Mesendoderm (in vitro differentiated cells): ENCODE results near the gene YPEL1.

Source experiments
- DNase-seq: peaks from one replicate; pipeline ENCODE4 v3.0.0; 2013
- H2AK5ac ChIP-seq: 2 replicates; pipeline ENCODE4 v1.6.1; 2013; ENCODE audit warnings: low read length, inconsistent platforms
- H2BK120ac ChIP-seq: 2 replicates; pipeline ENCODE4 v1.6.1; 2013; ENCODE audit warnings: low read depth, mild to moderate bottlenecking, low read length, moderate library complexity, mixed read lengths
- H2BK15ac ChIP-seq: replicated peaks from 2 replicates; pipeline ENCODE4 v1.6.1; 2013; ENCODE audit warnings: low read depth, mild to moderate bottlenecking, moderate library complexity
- H2BK5ac ChIP-seq: 2 replicates; pipeline ENCODE4 v1.6.1; 2013; ENCODE audit warnings: low read length, inconsistent platforms
- H3K18ac ChIP-seq: 2 replicates; pipeline ENCODE4 v1.6.1; 2013; ENCODE audit warnings: mild to moderate bottlenecking, low read length, mixed read lengths
- H3K23ac ChIP-seq: one replicate; pipeline ENCODE4 v1.6.1; 2013; ENCODE audit warnings: low read length
- H3K27ac ChIP-seq: 2 replicates; pipeline ENCODE4 v1.5.1; 2013; ENCODE audit warnings: low read depth, mild to moderate bottlenecking, inconsistent platforms, low read length, moderate library complexity
- H3K27me3 ChIP-seq: 2 replicates; pipeline ENCODE4 v1.6.1; 2013; ENCODE audit warnings: low read length, control low read depth, mild to moderate bottlenecking, inconsistent platforms; ENCODE audit not compliant: insufficient read depth, poor library complexity
- H3K36me3 ChIP-seq: 2 replicates; pipeline ENCODE4 v1.6.1; 2013; ENCODE audit warnings: low read length, inconsistent platforms; ENCODE audit not compliant: control insufficient read depth, insufficient read depth
- H3K4ac ChIP-seq: one replicate; pipeline ENCODE4 v1.6.1; 2013; ENCODE audit warnings: low read depth, mild to moderate bottlenecking, low read length, moderate library complexity
- H3K4me1 ChIP-seq: 2 replicates; pipeline ENCODE4 v1.6.1; 2013; ENCODE audit warnings: low read depth, low read length, inconsistent platforms; ENCODE audit not compliant: control insufficient read depth
- H3K4me2 ChIP-seq: 2 replicates; pipeline ENCODE4 v1.6.1; 2013; ENCODE audit warnings: low read length
- H3K4me3 ChIP-seq: 2 replicates; pipeline ENCODE4 v1.5.1; 2013; ENCODE audit warnings: mild to moderate bottlenecking, low read length
- H3K56ac ChIP-seq: one replicate; pipeline ENCODE4 v1.6.1; 2013; ENCODE audit warnings: low read length
- H3K79me1 ChIP-seq: 2 replicates; pipeline ENCODE4 v1.6.1; 2013; ENCODE audit warnings: low read length, inconsistent platforms
- H3K79me2 ChIP-seq: 2 replicates; pipeline ENCODE4 v1.6.1; 2013; ENCODE audit warnings: mild to moderate bottlenecking, low read length; ENCODE audit not compliant: control insufficient read depth, insufficient read depth
- H3K9ac ChIP-seq: 2 replicates; pipeline ENCODE4 v1.6.1; 2013; ENCODE audit warnings: low read length, inconsistent platforms
- H4K5ac ChIP-seq: one replicate; pipeline ENCODE4 v1.6.1; 2013; ENCODE audit warnings: low read length
- H4K8ac ChIP-seq: one replicate; pipeline ENCODE4 v1.6.1; 2013; ENCODE audit warnings: low read depth, mild to moderate bottlenecking, control low read depth, low read length, moderate library complexity
- WGBS: extraction: QIAGEN DNeasy Blood & Tissue Kit; methylation state at CpG from one replicate; pipeline ENCODE4 v1.1.7; 2013; ENCODE audit warnings: low lambda C conversion rate, missing lambda C conversion rate; ENCODE audit not compliant: insufficient coverage; ENCODE audit errors: extremely low coverage; 5-methylcytosine and 5-hydroxymethylcytosine counted together

The YPEL1 gene

DNA sequence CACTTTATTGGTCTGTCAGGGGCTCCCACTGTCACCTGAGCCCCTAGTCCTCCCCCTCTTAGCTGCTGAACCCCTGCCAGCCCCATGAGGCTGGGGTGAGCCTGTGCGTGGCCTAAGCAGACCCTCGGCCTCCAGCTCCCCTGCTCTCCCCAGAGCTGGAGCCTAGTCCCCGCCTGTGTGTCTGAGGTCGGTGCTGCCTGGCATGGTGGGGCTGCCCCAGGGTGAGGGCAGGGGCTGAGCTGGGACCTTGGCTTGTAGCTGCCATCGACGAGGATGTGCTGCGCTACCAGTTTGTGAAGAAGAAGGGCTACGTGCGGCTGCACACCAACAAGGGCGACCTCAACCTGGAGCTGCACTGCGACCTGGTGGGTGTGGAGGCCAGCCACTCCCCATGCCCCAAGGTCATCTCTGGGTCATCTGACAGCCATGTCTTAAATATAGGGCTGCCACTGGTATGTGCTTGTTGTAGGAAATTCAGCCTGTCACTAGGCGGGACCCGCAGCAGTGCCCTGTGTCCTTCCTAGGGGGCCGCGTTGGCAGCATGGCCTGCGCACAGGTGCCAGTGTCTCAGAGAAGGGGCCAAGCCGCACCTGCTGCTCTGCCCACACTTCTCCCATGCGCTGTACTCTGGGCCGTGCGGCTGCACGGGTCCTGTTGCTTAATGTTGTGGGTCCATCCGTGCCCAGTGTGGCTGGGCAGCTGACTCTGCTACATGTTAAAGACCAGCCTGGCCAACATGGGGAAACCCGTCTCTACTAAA lies 48.8 kb downstream of the YPEL1 start:
- Histone ChIP-seq H3K36me3 (no peaks in the 10 kb centered on the region), H3K9ac (no peak overlapping the region), H3K27ac (no peak overlapping the region), H2BK15ac (no peak overlapping the region), H3K4ac (no peak overlapping the region), H3K4me1 (no peaks in the 10 kb centered on the region), H3K79me2 (no peaks in the 10 kb centered on the region), H3K18ac (no peak overlapping the region), H4K8ac (no peak overlapping the region), H2BK120ac (no peak overlapping the region), H3K4me2 (no peak overlapping the region), H3K56ac (no peak overlapping the region), H3K4me3 (no peak overlapping the region), H3K23ac (no peak overlapping the region), H4K5ac (no peak overlapping the region), H3K79me1 (no peaks in the 10 kb centered on the region), H3K27me3 (no peaks in the 10 kb centered on the region), H2AK5ac (no peak overlapping the region), H2BK5ac (no peak overlapping the region)
- no CpG with 5 or more reads among the region's 23 CpGs for WGBS
- DNase-seq = no peak

DNA sequence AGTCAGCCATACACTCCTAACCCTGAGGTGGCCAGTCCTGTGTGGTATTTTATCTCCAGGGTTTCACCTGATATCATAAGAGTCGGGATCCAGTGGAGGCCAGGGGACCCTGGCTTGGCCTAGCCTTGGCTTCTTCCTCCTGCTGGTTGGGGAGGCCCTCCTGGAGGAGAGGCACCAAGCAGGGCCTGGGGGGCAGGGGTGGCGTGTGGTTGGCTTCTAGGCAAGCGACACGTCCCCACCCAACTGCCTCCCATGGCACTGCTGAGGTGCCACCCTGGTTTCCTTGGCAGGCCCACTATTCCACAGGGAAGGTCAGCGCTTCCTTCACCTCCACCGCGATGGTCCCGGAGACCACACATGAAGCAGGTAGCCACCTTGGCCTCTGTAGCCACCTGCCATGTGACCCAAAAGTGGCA lies 49.4 kb downstream of the YPEL1 start:
- no peak overlapping the region for H2BK120ac ChIP-seq
- DNase-seq = no peak
- no peak overlapping the region for H4K8ac ChIP-seq
- no peak overlapping the region for H3K18ac ChIP-seq
- H4K5ac ChIP-seq = no peak overlapping the region
- no peak overlapping the region for H3K4me3 ChIP-seq
- no peaks in the 10 kb centered on the region for H3K36me3 ChIP-seq
- no peak overlapping the region for H2BK5ac ChIP-seq
- no peak overlapping the region for H3K27ac ChIP-seq
- no peaks in the 10 kb centered on the region for H3K79me2 ChIP-seq
- no peak overlapping the region for H3K9ac ChIP-seq
- no peak overlapping the region for H3K4ac ChIP-seq
- no CpG with 5 or more reads among the region's 8 CpGs for whole genome bisulfite sequencing
- H3K23ac ChIP-seq = no peak overlapping the region
- H3K4me1 ChIP-seq = no peaks in the 10 kb centered on the region
- H2AK5ac ChIP-seq = no peak overlapping the region
- no peak overlapping the region for H2BK15ac ChIP-seq
- no peaks in the 10 kb centered on the region for H3K79me1 ChIP-seq
- no peak overlapping the region for H3K56ac ChIP-seq
- H3K27me3 ChIP-seq = no peaks in the 10 kb centered on the region
- no peak overlapping the region for H3K4me2 ChIP-seq

DNA sequence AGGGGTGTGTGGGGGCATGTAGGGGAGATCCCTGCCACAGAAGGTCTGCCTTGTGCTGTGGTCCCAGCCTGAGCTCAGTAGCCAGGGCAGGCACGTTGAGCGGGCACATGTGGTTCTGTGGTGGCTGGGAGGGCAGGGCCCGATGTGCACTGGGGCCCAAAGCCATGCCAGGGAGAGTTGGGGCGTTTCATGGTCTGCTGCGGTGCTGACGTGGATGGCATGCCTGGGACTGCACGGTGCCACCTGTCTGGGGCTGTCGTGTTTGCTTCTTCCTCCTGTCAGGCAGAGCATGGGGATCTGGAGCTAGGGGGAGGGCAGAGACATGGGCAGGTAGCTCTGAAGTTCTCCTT lies 50.5 kb downstream of the YPEL1 start:
- Histone ChIP-seq H4K5ac (no peak overlapping the region), H3K9ac (no peak overlapping the region), H3K18ac (no peak overlapping the region), H3K4ac (no peak overlapping the region), H3K4me3 (no peak overlapping the region), H3K36me3 (peaks cover 1% of the 10 kb centered on the region), H3K56ac (no peak overlapping the region), H3K27ac (no peak overlapping the region), H2AK5ac (no peak overlapping the region), H3K79me2 (no peaks in the 10 kb centered on the region), H3K4me2 (no peak overlapping the region), H2BK5ac (no peak overlapping the region), H2BK15ac (no peak overlapping the region), H4K8ac (no peak overlapping the region), H3K79me1 (no peaks in the 10 kb centered on the region), H2BK120ac (no peak overlapping the region), H3K27me3 (no peaks in the 10 kb centered on the region), H3K4me1 (no peaks in the 10 kb centered on the region), H3K23ac (no peak overlapping the region)
- no CpG with 5 or more reads among the region's 8 CpGs for WGBS
- DNase-seq = no peak

DNA sequence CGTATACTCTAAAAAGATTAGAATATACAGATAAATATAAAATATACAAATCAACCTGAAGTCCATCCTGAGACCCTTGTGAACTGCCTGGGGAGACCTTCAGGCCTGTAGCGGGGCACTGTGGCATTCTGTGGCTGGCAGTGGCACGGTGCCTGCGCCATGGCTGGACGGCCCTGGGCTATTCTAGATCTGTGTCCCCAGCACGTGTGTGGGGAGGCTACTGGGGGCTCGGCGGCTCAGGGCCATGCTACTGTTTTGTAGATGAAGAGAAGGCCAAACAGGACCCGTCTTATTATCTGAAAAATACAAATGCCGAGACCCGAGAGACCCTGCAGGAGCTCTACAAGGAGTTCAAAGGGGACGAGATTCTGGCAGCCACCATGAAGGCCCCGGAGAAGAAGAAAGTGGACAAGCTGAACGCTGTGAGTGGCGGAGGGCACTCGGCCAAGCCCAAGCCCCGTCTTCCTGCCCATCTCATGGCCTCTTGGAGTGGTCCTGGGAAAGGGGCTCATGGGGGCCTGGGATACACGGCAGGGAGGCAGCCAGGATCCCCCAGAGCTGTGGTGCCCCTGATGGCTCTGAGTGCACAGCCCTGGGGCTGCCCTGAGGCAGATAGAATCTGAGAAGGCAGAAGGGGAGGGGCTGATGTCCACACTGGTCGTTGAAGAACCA lies 51.0 kb downstream of the YPEL1 start:
- H2BK15ac ChIP-seq = no peak overlapping the region
- H3K79me2 ChIP-seq = no peaks in the 10 kb centered on the region
- H3K4me1 ChIP-seq = no peaks in the 10 kb centered on the region
- peaks cover 1% of the 10 kb centered on the region for H3K36me3 ChIP-seq
- H3K4ac ChIP-seq = no peak overlapping the region
- H3K56ac ChIP-seq = no peak overlapping the region
- no peaks in the 10 kb centered on the region for H3K79me1 ChIP-seq
- no peak overlapping the region for H2BK120ac ChIP-seq
- H3K9ac ChIP-seq = no peak overlapping the region
- H3K27ac ChIP-seq = no peak overlapping the region
- H3K27me3 ChIP-seq = no peaks in the 10 kb centered on the region
- no peak overlapping the region for H2AK5ac ChIP-seq
- no CpG with 5 or more reads among the region's 19 CpGs for WGBS
- H3K23ac ChIP-seq = no peak overlapping the region
- no peak overlapping the region for H2BK5ac ChIP-seq
- no peak overlapping the region for H3K4me2 ChIP-seq
- H3K18ac ChIP-seq = no peak overlapping the region
- no peak overlapping the region for H4K5ac ChIP-seq
- no peak for DNase-seq
- no peak overlapping the region for H3K4me3 ChIP-seq
- no peak overlapping the region for H4K8ac ChIP-seq

DNA sequence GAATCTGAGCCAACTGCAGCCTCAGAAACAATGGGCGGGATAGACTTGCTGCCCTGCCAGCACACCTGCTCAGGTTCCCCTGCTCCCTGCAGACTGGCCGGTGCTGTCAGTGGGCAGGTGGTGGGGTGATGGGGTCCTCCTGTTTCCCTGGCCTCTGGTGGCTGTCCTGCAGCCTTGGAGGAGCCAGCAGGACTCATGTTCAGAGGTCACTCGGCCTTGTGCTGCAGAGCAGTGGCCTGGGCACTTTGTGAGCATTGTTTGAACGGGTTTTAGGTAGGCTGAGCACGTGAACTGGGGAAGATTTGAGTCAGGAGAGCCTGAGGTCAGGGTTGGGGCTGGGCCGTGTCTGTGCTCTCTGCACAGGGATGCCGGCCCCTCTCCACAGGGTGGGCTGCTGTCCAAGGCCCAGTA lies 52.2 kb downstream of the YPEL1 start:
- WGBS = no CpG with 5 or more reads among the region's 7 CpGs
- H3K4me3 ChIP-seq = no peak overlapping the region
- no peak overlapping the region for H3K9ac ChIP-seq
- no peak overlapping the region for H2BK15ac ChIP-seq
- H4K8ac ChIP-seq = no peak overlapping the region
- H2BK5ac ChIP-seq = no peak overlapping the region
- H2AK5ac ChIP-seq = no peak overlapping the region
- H3K79me2 ChIP-seq = no peaks in the 10 kb centered on the region
- H3K27ac ChIP-seq = no peak overlapping the region
- no peak overlapping the region for H3K4ac ChIP-seq
- H3K4me2 ChIP-seq = no peak overlapping the region
- H3K36me3 ChIP-seq = peaks cover 1% of the 10 kb centered on the region
- no peak for DNase-seq
- H3K23ac ChIP-seq = no peak overlapping the region
- H4K5ac ChIP-seq = no peak overlapping the region
- H3K79me1 ChIP-seq = no peaks in the 10 kb centered on the region
- H3K27me3 ChIP-seq = no peaks in the 10 kb centered on the region
- H2BK120ac ChIP-seq = no peak overlapping the region
- H3K56ac ChIP-seq = no peak overlapping the region
- no peaks in the 10 kb centered on the region for H3K4me1 ChIP-seq
- H3K18ac ChIP-seq = no peak overlapping the region
